ENCODE data around the gene DLD.
"Not testable (repeated sequence)": the region's sequence is repeated elsewhere in the genome, so short reads cannot be mapped to it uniquely, and the experiment has no call there.

Gene DLD, protein sequence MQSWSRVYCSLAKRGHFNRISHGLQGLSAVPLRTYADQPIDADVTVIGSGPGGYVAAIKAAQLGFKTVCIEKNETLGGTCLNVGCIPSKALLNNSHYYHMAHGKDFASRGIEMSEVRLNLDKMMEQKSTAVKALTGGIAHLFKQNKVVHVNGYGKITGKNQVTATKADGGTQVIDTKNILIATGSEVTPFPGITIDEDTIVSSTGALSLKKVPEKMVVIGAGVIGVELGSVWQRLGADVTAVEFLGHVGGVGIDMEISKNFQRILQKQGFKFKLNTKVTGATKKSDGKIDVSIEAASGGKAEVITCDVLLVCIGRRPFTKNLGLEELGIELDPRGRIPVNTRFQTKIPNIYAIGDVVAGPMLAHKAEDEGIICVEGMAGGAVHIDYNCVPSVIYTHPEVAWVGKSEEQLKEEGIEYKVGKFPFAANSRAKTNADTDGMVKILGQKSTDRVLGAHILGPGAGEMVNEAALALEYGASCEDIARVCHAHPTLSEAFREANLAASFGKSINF

GRCh38 chr7:107890962-107891635, at the start of gene DLD:
Gene DLD, plus strand, starts transcription at chr7:107891183. Its CDS starts 68 bp downstream, at chr7:107891251.
- peak; percentile 95 for DNase-seq

DNA sequence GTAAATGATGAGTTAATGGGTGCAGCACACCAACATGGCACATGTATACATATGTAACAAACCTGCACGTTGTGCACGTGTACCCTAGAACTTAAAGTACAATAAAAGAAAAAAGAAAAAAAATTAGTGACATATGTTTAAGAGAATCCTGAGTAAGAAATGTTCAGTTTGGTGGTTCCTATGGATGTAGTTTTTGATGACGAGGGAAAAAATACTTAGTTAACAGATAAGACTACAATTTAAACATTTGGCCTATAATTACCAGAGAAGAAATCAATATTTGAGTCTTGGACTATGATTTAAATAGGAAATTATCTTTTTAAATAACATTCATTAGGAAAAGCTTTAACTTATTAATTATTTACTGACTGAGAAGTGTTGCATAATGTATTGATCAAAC, 48.8 kb upstream of the DLD start:
- DNase-seq, result no peak

DNA sequence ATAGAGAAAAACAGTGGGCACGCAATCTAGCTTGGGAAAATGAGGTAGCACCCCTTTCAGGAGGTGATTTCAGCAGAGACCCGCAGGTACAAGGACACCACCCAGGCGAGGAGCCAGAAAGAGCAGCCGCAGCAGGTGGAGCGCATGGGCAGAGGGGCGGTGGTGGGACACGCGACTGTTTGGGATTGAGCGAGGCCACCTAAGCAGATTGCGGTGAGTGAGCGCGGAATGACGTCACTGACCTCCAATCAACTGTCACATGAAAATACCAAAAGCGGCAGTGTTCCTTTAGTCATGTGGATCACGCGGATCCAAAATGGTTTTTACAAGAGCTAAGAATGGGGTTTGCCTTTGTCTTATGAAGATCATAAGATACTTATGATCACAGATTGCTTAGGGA, 47.8 kb upstream of the DLD start:
- DNase-seq, result no peak

GRCh38 chr7:107846324-107846723, 44.7 kb upstream of the DLD start:
- DNase-seq, result no peak

- no peak for DNase-seq
Observed at GRCh38 chr7:107847168-107847835, 43.7 kb upstream of the DLD start.

DNA sequence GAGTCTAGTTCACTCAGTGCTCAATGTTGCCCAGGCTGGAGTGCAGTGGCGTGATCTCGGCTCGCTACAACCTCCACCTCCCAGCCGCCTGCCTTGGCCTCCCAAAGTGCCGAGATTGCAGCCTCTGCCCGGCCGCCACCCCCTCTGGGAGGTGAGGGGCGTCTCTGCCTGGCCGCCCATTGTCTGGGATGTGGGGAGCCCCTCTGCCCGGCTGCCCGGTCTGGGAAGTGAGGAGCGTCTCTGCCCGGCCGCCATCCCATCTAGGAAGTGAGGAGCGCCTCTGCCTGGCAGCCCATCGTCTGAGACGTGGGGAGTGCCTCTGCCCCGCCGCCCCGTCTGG, 43.2 kb upstream of the DLD start:
- DNase-seq, result not testable (repeated sequence)

- DNase-seq, result not testable (repeated sequence)
Observed at GRCh38 chr7:107848211-107848610, 42.8 kb upstream of the DLD start.

- no peak for DNase-seq
Observed at GRCh38 chr7:107850216-107850615, 40.8 kb upstream of the DLD start.

DNA sequence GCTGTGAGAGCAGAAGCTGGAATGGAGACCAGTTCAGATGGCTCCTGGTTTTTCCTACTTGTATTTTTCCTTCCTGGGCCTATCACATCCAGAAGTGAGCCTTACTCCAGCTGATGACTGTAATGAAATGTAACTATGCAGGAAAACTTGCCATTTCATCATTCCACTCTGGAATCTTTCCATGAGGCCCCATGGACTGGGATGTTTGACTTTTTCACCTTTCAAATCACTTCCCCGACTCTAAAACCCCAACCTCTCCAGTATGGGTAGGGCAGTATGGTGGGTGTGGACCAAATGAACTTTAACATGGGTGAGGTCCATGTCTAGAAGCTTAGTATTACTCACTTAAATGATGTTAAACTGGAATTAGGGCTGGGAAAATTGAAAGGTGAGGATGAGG, 40.3 kb upstream of the DLD start:
- no peak for DNase-seq

DNA sequence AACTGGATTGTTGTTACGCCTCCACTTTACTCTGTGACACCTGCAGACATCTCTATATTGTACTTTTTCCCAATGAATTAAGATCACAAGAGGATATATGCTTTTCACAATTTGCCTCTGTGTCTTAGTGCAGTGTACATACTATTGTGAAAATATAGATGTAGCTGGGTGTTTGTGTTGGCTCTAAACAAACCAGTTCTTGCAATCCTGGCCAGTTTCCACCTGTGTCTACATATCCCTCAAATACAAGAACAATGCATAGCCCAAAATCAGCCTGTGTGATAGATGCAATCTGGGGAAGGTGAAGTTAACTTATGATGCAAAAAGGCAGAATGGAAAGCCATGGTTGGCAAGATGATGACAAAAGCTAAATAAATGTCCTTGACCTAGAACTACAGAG, 36.5 kb upstream of the DLD start:
- DNase-seq, result no peak

DNA sequence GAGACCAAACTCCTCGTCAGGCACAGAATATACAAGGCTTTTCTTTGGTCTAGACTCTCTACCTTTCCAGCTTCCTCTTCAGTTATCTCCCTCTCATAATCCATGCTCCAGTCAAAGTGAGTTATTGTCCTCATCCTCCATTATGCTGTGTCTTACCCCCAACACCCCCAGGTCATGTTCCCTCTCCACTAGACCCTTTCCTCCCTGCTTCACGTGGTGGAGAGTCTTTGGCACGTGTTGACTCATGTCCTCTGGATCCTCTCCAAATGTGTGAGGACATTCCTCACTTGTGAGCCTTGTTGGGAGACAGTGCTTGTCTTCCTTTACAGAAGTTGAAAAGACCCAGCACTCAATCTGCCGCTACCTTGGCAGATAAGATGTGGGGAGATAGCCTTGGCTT, 36.0 kb upstream of the DLD start:
- DNase-seq, result no peak

GRCh38 chr7:107856806-107857540, 34.0 kb upstream of the DLD start:
- DNase-seq, result no peak

DNA sequence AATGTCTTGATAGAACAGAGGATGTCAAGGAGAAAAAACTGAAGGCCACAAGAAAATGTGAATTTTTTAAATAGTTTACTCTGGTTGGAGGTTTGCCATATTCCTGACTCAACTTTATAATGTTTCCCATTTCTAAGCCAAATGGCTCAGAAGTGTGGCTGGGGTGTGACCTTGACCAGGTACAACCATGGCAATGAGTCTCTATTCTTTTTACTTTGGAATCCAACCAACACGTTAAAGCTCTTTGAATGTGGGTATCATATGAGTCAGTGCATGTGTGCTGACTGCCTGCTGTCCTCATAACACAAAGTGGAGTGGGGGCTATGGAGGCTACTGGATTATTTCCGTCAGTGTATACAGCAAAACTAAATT, 33.5 kb upstream of the DLD start:
- no peak for DNase-seq

DNA sequence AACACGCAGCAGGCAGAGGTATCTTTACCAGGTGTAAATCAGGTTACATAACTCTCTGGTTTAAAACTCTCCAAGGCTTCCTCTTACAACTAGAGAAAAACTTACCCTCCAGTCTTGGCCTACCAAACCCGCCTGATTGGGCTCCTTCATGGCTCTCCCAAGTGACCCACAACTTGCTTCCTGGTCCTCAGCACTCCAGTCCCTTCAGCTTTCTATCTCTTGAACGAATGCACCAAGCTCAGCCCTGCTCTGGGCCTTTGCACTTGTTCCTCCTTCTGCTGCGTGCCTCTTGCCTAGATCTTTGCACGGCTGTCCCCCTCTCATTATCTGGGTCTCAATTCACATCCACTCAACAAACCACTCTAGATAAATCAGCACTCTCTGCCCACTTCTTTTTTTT, 32.7 kb upstream of the DLD start:
- DNase-seq, result no peak

DNA sequence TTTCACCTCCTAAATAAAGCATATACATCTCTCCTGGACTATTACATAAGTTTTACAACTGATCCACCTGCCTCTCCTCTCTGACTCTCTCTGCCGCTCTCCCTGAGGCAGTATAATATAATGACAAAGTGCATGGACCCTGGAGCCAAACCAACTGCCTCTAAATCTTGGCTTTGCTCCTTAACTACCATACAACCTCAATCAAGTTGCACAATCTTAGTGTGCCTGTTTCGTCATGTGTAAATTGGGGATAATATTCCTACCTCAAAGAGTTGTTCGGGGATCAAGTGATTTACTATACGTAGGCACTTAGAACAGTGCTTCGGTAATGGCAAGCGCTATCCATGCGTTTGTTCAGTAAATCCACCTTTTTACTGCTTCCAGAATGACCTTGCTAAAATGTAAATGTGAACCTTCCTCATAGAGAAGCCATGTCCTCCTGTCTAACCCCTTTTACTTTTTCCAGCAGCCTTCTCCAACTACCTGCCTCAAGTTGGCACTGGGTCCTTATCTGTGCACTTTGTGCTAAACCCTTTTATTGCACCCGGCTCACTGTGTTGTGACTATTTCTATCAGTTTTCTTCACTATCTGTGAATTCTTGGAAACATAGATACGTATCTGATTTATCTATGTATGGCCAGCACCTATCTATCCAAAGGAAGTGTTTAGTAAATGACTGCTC, 30.6 kb upstream of the DLD start:
- DNase-seq, result no peak

- DNase-seq, result no peak
Observed at GRCh38 chr7:107860981-107861652, 29.9 kb upstream of the DLD start.

GRCh38 chr7:107865956-107866775, 24.8 kb upstream of the DLD start:
- no peak for DNase-seq

GRCh38 chr7:107867858-107868466, 23.0 kb upstream of the DLD start:
- DNase-seq, result no peak

DNA sequence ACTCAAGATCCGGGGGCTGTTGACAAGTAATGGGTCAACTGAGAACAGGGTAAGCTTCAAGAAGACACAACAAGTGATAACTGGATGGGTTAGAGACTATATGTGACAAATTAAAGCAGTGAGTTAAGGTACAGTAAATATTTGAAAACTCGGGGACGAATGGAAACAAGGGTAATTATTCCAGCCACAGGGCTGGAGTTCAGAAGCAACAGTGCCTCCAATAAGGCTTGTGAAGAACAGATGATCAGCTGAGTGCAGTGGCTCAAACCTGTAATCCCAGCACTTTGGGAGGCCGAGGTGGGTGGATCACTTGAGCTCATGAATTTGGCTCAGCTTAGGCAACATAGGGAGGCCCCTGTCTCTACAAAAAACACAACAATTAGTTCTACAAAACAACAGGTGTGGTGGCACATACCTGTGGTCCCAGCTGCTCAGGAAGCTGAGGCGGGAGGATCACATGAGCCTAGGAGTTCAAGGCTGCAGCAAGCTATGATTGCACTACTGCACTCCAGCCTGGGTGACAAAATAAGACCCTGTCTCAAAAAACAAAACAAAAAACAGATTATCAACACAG, 20.5 kb upstream of the DLD start:
- no peak for DNase-seq

DNA sequence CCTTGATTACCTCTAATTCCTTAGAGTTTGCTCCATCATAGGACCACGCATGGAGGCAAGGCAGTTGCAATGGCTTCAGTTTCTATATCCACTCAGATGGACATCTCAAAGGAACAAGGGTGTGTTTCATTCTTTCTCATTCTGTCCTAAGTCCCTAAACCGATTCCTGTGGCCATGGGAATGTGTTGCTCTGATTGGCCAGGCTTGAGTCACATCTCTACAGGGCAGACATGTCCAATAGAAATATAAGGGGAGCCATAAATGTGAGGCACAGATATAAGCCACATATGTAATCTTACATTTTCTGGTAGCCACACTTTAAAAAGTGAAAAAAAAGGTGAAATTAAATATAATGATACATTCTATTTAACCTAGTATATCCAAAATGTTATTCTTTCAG, 16.9 kb upstream of the DLD start:
- no peak for DNase-seq

Data from left hindlimb (tissue), 1 donor.